ENCODE results near the gene BBS5. TPM values are rescaled to one million over a fixed set of nuclear protein-coding genes. Genes with fewer than 3 reads are reported as not detected.

BBS5 gene
- total RNA-seq, 1 experiment from 2014 or later = 0.55 TPM

GRCh38 chr2:169526451-169526850, 47.2 kb downstream of the BBS5 start:
- Histone ChIP-seq H3K14ac (ENCODE audit: insufficient read depth, low read length) (no peak overlapping the region), H3K9ac (ENCODE audit: extremely low read depth, insufficient read length, low read length) (no peak overlapping the region), H3K79me1 (ENCODE audit: insufficient read depth, low read depth, low read length, poor library complexity, severe bottlenecking) (no peaks in the 10 kb centered on the region), H4K91ac (ENCODE audit: insufficient read length, low read depth, low read length) (no peak overlapping the region), H4K20me1 (ENCODE audit: control insufficient read depth, insufficient read depth, insufficient read length) (no peaks in the 10 kb centered on the region), H3K9me3 (ENCODE audit: control insufficient read depth, low read depth, low read length) (no peaks in the 10 kb centered on the region), H3K18ac (ENCODE audit: insufficient read length, low read depth, low read length) (no peak overlapping the region), H4K5ac (ENCODE audit: insufficient read length, low read depth, low read length) (no peak overlapping the region), H2AFZ (ENCODE audit: low read length) (no peak overlapping the region), H3K79me2 (ENCODE audit: insufficient read depth, low read length) (no peaks in the 10 kb centered on the region), H3K56ac (ENCODE audit: insufficient read length, low read depth, low read length) (no peak overlapping the region), H2BK120ac (ENCODE audit: low read depth, low read length, poor library complexity, severe bottlenecking) (no peak overlapping the region), H3T11ph (ENCODE audit: low read length) (no peak overlapping the region), H3K4me1 (ENCODE audit: insufficient read depth, low read length) (no peaks in the 10 kb centered on the region), H3K4me2 (ENCODE audit: insufficient read depth, insufficient read length, low read length) (no peak overlapping the region), H3K23ac (ENCODE audit: insufficient read length, low read depth, low read length) (no peak overlapping the region), H4K8ac (replicated peaks; ENCODE audit: insufficient read length, low read depth, low read length) (no peak overlapping the region), H2AK5ac (ENCODE audit: insufficient read length, low read length) (no peak overlapping the region), H3K23me2 (ENCODE audit: insufficient read length, low read depth, low read length, poor library complexity, severe bottlenecking) (no peaks in the 10 kb centered on the region), H2BK12ac (ENCODE audit: insufficient read length, low read depth, low read length) (no peak overlapping the region), H2BK15ac (ENCODE audit: low read depth, low read length) (no peak overlapping the region), H3K27me3 (ENCODE audit: insufficient read depth, low read length) (no peaks in the 10 kb centered on the region), H2BK20ac (ENCODE audit: low read depth, low read length, poor library complexity, severe bottlenecking) (no peak overlapping the region), H3K27ac (ENCODE audit: insufficient read length, low read depth, low read length) (no peak overlapping the region), H3K4ac (ENCODE audit: low read depth, low read length) (no peak overlapping the region), H2BK5ac (ENCODE audit: insufficient read length, low read length) (no peak overlapping the region)
- no peaks in the 10 kb centered on the region for H3K27me3 Mint-ChIP-seq (ENCODE audit: low read depth)
- no peaks in the 10 kb centered on the region for H3K4me1 Mint-ChIP-seq
- DNase-seq = no peak
- H3K36me3 Mint-ChIP-seq (ENCODE audit: insufficient read depth in 1 of 3, low read depth in 3 of 3) = peaks cover 0 to 8% (median 7%) of the 10 kb centered on the region in 3 experiments; a peak in 4 of 7 replicates
- no peak for TF ChIP-seq CTCF (conservative IDR thresholded peaks at IDR 0.05)
- no peaks in the 10 kb centered on the region for H3K9me3 Mint-ChIP-seq
- no peak overlapping the region for H3K4me3 Mint-ChIP-seq
- no peak overlapping the region for H3K27ac Mint-ChIP-seq
